ENCODE data around the gene MAST4. TPM values are rescaled to one million over a fixed set of nuclear protein-coding genes. Genes with fewer than 3 reads are reported as not detected.

MAST4 gene
- total RNA-seq, 1 donor from 2014 or later: 0.99 TPM

DNA sequence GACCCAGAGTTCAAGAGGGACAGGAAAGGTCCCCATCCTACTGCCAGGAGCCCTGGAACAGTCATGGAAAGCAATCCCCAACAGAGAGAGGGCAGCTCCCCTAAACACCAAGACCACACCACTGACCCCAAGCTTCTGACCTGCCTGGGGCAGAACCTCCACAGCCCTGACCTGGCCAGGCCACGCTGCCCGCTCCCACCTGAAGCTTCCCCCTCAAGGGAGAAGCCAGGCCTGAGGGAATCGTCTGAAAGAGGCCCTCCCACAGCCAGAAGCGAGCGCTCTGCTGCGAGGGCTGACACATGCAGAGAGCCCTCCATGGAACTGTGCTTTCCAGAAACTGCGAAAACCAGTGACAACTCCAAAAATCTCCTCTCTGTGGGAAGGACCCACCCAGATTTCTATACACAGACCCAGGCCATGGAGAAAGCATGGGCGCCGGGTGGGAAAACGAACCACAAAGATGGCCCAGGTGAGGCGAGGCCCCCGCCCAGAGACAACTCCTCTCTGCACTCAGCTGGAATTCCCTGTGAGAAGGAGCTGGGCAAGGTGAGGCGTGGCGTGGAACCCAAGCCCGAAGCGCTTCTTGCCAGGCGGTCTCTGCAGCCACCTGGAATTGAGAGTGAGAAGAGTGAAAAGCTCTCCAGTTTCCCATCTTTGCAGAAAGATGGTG lies 568.8 kb downstream of the MAST4 start:
- no peak overlapping the region for H3K27ac ChIP-seq
- no peak overlapping the region for H3K4me3 ChIP-seq
- Mint-ChIP-seq H3K4me3 (no peak overlapping the region), H3K9me3 (peaks cover 2% of the 10 kb centered on the region), H3K27me3 (ENCODE audit: insufficient read depth, low read depth) (no peaks in the 10 kb centered on the region), H3K36me3 (peaks cover 2% of the 10 kb centered on the region), H3K4me1 (peaks cover 3% of the 10 kb centered on the region), H3K27ac (no peak overlapping the region)
- no peaks in the 10 kb centered on the region for H3F3A ChIP-seq (ENCODE audit: low read depth)
- TF ChIP-seq, protein P1, sequence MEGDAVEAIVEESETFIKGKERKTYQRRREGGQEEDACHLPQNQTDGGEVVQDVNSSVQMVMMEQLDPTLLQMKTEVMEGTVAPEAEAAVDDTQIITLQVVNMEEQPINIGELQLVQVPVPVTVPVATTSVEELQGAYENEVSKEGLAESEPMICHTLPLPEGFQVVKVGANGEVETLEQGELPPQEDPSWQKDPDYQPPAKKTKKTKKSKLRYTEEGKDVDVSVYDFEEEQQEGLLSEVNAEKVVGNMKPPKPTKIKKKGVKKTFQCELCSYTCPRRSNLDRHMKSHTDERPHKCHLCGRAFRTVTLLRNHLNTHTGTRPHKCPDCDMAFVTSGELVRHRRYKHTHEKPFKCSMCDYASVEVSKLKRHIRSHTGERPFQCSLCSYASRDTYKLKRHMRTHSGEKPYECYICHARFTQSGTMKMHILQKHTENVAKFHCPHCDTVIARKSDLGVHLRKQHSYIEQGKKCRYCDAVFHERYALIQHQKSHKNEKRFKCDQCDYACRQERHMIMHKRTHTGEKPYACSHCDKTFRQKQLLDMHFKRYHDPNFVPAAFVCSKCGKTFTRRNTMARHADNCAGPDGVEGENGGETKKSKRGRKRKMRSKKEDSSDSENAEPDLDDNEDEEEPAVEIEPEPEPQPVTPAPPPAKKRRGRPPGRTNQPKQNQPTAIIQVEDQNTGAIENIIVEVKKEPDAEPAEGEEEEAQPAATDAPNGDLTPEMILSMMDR (IDR thresholded peaks at IDR 0.05): no peak
- no peak for TF ChIP-seq EZH2phosphoT487 (IDR thresholded peaks at IDR 0.05)
- TF ChIP-seq EZH2 (IDR thresholded peaks at IDR 0.05): no peak
- no peaks in the 10 kb centered on the region for H4K20me1 ChIP-seq (ENCODE audit: low read depth)
- H3K9me3 ChIP-seq (ENCODE audit: low read depth): no peaks in the 10 kb centered on the region
- DNase-seq (ENCODE audit: low spot score): no peak
- H3K27me3 ChIP-seq: no peaks in the 10 kb centered on the region
- H3K4me2 ChIP-seq: no peak overlapping the region
- no peak overlapping the region for H3K9ac ChIP-seq
- no peaks in the 10 kb centered on the region for H3K36me3 ChIP-seq
- H3K4me1 ChIP-seq: no peaks in the 10 kb centered on the region
- H3K79me2 ChIP-seq (ENCODE audit: low read depth): no peaks in the 10 kb centered on the region
- no peak overlapping the region for H2AFZ ChIP-seq (replicated peaks)

DNA sequence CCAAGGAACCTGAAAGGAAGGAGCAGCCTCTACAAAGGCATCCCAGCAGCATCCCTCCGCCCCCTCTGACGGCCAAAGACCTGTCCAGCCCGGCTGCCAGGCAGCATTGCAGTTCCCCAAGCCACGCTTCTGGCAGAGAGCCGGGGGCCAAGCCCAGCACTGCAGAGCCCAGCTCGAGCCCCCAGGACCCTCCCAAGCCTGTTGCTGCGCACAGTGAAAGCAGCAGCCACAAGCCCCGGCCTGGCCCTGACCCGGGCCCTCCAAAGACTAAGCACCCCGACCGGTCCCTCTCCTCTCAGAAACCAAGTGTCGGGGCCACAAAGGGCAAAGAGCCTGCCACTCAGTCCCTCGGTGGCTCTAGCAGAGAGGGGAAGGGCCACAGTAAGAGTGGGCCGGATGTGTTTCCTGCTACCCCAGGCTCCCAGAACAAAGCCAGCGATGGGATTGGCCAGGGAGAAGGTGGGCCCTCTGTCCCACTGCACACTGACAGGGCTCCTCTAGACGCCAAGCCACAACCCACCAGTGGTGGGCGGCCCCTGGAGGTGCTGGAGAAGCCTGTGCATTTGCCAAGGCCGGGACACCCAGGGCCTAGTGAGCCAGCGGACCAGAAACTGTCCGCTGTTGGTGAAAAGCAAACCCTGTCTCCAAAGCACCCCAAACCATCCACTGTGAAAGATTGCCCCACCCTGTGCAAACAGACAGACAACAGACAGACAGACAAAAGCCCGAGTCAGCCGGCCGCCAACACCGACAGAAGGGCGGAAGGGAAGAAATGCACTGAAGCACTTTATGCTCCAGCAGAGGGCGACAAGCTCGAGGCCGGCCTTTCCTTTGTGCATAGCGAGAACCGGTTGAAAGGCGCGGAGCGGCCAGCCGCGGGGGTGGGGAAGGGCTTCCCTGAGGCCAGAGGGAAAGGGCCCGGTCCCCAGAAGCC lies 569.6 kb downstream of the MAST4 start:
- TF ChIP-seq EZH2phosphoT487 (IDR thresholded peaks at IDR 0.05): no peak
- TF ChIP-seq, protein P1 (IDR thresholded peaks at IDR 0.05): peak; percentile 84
- H2AFZ ChIP-seq (replicated peaks): peak overlapping the region; percentile 80
- H4K20me1 ChIP-seq (ENCODE audit: low read depth): no peaks in the 10 kb centered on the region
- no peak overlapping the region for H3K9ac ChIP-seq
- Mint-ChIP-seq H3K27me3 (ENCODE audit: insufficient read depth, low read depth) (no peaks in the 10 kb centered on the region), H3K4me3 (peak overlapping the region; percentile 63), H3K9me3 (peaks cover 2% of the 10 kb centered on the region), H3K27ac (peak overlapping the region; percentile 94), H3K36me3 (peaks cover 2% of the 10 kb centered on the region), H3K4me1 (peaks cover 3% of the 10 kb centered on the region)
- H3K9me3 ChIP-seq (ENCODE audit: low read depth): no peaks in the 10 kb centered on the region
- no peak overlapping the region for H3K27ac ChIP-seq
- H3K36me3 ChIP-seq: no peaks in the 10 kb centered on the region
- DNase-seq (ENCODE audit: low spot score): peak; percentile 91
- no peaks in the 10 kb centered on the region for H3F3A ChIP-seq (ENCODE audit: low read depth)
- no peak overlapping the region for H3K4me2 ChIP-seq
- H3K79me2 ChIP-seq (ENCODE audit: low read depth): no peaks in the 10 kb centered on the region
- no peaks in the 10 kb centered on the region for H3K4me1 ChIP-seq
- H3K4me3 ChIP-seq: no peak overlapping the region
- no peaks in the 10 kb centered on the region for H3K27me3 ChIP-seq

DNA sequence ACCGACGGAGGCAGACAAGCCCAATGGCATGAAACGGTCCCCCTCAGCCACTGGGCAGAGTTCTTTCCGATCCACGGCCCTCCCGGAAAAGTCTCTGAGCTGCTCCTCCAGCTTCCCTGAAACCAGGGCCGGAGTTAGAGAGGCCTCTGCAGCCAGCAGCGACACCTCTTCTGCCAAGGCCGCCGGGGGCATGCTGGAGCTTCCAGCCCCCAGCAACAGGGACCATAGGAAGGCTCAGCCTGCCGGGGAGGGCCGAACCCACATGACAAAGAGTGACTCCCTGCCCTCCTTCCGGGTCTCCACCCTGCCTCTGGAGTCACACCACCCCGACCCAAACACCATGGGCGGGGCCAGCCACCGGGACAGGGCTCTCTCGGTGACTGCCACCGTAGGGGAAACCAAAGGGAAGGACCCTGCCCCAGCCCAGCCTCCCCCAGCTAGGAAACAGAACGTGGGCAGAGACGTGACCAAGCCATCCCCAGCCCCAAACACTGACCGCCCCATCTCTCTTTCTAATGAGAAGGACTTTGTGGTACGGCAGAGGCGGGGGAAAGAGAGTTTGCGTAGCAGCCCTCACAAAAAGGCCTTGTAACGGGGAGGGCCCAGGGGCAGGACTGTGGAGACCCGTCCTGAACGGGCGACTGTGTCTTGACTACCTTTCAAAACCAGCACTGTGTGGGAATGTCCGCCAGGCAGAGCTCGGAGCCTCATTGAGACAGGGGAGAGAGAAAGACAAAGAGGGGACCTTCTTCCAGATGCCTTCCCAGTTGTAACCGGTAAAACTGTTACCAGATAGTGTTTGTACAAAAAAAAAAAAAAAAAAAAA lies 570.5 kb downstream of the MAST4 start:
- Histone ChIP-seq H3F3A (ENCODE audit: low read depth) (no peaks in the 10 kb centered on the region), H3K4me3 (no peak overlapping the region), H3K4me1 (no peaks in the 10 kb centered on the region), H3K27ac (no peak overlapping the region), H3K79me2 (ENCODE audit: low read depth) (no peaks in the 10 kb centered on the region), H3K9me3 (ENCODE audit: low read depth) (no peaks in the 10 kb centered on the region), H3K9ac (no peak overlapping the region), H3K4me2 (no peak overlapping the region), H2AFZ (replicated peaks) (peak overlapping the region; percentile 80), H4K20me1 (ENCODE audit: low read depth) (no peaks in the 10 kb centered on the region), H3K36me3 (no peaks in the 10 kb centered on the region), H3K27me3 (no peaks in the 10 kb centered on the region)
- TF ChIP-seq EZH2phosphoT487 (IDR thresholded peaks at IDR 0.05): no peak
- no peak for TF ChIP-seq EZH2 (IDR thresholded peaks at IDR 0.05)
- TF ChIP-seq, protein P1 (IDR thresholded peaks at IDR 0.05): no peak
- no peak overlapping the region for H3K4me3 Mint-ChIP-seq
- DNase-seq (ENCODE audit: low spot score): no peak
- no peaks in the 10 kb centered on the region for H3K27me3 Mint-ChIP-seq (ENCODE audit: insufficient read depth, low read depth)
- peaks cover 2% of the 10 kb centered on the region for H3K9me3 Mint-ChIP-seq
- H3K36me3 Mint-ChIP-seq: peaks cover 2% of the 10 kb centered on the region
- peaks cover 3% of the 10 kb centered on the region for H3K4me1 Mint-ChIP-seq
- H3K27ac Mint-ChIP-seq: no peak overlapping the region

Measured in neural progenitor cell (in vitro differentiated cells).